COR-L47 (cell line): ENCODE measurements around the gene BTBD9.

Experiments
- DNase-seq: peaks from one replicate; lab custom pipeline; 2025; lab: John Stamatoyannopoulos, UW

The BTBD9 gene

GRCh38 chr6:38481211-38481836, 158.4 kb downstream of the BTBD9 start:
- no peak for DNase-seq

GRCh38 chr6:38480036-38480435, 159.7 kb downstream of the BTBD9 start:
- DNase-seq = no peak

DNA sequence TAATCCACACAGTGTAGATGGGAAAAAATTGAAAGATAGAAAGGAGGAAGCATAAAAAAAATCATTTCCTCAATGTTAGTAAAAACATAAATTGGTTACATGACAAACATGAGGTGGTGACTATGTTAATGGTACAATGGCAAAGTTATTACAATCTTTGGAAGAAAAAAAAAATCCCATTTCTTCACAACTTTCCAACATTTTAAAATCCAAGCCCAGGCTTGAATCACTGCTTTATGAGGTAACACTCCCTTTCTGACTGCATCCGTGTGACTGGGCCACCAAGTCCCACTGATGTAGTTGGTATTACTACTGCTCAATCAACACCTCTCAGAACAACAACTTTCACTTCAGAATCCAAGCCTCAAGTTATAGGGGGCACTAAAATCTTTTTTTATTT, 160.4 kb downstream of the BTBD9 start:
- no peak for DNase-seq

GRCh38 chr6:38477680-38478260, 162.0 kb downstream of the BTBD9 start:
- DNase-seq = no peak

- DNase-seq = no peak
Observed at GRCh38 chr6:38476888-38477287, 162.8 kb downstream of the BTBD9 start.

DNA sequence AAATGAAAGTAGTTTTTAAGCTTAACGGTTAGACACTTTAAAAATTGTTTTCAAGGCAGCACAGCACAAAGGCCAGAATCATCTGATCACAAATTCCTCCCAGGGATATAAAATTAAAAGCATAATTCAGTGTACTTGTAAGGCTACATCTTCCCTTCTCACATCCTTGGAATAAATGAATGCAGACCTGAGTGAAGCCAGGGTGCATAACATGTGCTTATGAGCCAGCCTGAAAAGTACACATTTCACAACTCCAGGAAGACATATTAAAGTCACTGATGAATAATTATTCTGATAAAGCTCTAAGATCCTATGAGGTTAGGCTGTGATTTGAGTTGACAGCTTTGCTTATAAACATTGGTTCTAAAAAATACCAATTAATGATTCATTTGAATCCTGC, 163.6 kb downstream of the BTBD9 start:
- DNase-seq = no peak

DNA sequence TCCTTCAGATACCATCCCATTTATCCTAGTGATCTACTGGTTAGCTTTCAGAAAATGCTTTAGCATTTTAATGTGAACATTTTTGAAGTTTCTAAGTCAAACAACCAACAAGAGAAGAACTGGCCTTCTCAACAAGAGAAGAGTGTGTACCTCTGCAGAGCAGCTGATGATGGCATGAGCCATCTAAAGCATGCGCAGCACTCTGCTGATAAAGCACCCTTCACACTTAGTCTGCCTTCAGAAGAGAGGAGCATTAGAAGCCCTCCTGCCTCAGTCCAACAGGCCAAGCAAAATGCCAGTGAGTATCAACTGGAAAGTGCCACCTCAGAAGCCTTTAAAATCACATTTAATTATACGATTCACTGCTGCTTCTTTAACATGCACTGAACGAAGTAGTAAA, 169.2 kb downstream of the BTBD9 start:
- no peak for DNase-seq

DNA sequence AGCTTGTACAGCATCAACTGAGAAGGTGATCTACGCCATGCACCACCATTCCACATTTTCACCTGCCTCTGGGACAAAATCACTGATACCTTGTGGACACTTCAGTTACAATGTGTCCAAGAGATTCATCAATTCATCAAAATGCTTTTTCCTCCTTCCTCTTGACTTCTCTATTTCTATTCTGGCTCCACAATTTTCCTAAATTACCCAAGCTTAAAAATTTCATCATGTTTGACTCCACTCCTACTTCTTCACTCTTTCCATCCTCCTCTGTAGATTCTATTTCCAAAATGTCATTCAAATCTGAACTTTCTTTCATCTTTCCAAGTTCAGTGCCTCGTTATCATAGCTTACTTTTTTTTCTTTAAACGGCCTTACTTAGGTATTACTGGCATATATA, 172.2 kb downstream of the BTBD9 start:
- no peak for DNase-seq

- DNase-seq = no peak
Observed at GRCh38 chr6:38460186-38460585, 179.5 kb downstream of the BTBD9 start.

GRCh38 chr6:38459291-38459690, 180.4 kb downstream of the BTBD9 start:
- no peak for DNase-seq

DNA sequence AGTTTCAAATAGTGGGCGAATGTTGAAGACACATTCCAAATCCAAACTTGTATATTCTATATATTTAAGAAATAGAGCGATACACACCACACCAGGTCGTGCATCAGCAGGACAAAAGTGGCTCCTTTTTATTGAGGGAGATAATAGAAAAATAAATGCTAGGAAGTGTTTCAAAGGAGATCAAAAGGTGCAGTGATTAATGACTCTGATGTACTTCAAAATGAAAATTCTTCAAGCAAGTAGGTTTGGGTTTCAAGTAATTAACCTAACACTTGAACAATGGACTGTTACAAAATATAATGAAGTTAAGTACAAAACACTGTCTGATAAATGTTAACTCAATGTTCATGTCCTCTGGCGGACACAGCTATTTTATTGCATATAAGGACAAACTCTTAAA, 185.9 kb downstream of the BTBD9 start:
- no peak for DNase-seq

DNA sequence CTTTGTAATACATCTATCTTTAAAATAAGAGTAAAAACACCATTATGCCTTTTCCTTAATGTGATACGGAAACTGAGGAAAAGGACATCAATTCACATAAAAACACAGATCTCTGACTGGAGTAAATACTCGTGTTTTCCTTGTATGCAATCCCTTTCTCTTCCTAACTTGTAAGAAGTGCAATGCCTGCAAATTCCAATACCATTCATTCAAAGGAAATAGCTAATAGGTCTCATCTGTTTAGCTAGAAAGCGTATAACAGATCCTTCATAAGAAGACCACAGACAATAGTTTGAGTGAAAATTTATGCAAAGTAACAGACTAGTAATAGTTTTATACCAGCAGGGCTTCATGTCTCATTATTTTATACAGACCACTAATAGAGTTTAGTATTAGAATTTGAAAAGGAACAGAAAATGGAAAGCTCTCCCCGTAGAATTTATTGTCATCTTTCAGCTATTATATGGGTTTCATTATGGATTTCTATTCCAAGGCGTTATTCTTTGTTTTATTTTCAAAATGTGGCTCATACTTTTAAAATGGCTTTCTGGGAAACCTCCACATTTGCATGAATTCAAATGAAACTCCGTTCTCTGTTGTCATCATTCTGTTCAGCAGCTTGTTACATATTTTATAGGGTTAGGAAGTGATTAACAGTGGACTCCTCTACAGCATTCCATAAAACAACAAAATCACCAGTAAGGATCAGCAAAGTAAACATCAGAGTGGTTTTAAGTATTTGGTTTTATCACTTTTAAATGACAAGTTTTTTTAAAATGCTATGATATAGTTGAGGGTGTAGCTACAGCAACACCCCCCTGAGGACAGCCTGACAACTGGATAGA, 186.7 kb downstream of the BTBD9 start:
- DNase-seq = no peak

DNA sequence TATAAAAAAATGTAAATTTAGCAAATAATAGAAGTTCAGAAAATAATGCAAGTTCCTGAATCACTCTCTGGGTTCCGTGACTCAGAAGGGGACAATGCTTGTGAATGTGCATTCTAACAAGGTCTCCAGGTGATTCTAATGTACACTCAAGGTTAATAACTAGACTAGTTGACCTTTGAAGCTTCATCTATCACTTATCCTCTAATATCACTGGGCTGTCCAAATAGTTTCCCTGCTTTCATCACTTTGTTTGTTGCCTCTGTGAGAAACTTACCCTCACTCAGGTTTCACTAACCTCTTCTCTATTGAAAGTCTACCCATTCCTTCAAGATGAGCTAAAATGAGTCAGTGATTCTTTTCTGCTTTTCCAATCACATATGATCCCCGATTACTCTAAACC, 189.0 kb downstream of the BTBD9 start:
- DNase-seq = no peak

DNA sequence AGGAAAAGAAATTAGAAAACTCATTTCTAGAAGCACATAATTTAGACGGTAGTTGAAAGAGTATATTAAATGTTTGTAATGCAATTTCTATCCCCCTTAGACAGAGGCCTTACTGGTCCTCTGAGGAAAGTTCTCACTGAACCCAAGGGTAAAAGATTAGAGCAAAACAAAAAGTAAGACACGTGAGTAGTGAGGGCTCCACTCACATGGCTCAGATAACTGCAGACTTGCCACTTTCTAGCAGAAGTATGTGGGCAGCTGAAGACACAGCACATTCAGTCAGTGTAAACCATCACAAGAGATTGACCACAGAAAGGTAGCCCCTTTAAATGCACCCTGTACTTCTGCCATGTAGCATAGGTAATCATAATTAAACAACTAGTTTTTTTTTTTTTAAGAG, 193.8 kb downstream of the BTBD9 start:
- DNase-seq = no peak

DNA sequence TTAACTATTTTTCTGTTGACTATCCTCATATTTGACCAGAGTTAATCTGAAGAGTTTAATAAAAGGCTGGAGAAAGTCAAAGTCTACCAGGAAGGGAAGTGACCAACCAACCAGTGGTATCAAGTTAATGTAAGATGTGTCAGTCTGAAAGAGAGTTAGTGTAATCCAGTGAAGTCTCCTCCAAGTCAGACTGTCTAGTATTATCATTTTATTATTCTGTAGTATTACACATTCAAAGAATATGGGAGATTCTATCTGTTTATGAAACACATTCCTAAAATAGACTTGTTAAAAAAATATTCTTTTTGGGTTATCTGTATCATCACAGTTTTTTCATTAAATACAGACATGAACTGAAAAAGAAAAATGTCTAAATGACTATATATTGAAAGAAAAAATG, 194.4 kb downstream of the BTBD9 start:
- DNase-seq = no peak

DNA sequence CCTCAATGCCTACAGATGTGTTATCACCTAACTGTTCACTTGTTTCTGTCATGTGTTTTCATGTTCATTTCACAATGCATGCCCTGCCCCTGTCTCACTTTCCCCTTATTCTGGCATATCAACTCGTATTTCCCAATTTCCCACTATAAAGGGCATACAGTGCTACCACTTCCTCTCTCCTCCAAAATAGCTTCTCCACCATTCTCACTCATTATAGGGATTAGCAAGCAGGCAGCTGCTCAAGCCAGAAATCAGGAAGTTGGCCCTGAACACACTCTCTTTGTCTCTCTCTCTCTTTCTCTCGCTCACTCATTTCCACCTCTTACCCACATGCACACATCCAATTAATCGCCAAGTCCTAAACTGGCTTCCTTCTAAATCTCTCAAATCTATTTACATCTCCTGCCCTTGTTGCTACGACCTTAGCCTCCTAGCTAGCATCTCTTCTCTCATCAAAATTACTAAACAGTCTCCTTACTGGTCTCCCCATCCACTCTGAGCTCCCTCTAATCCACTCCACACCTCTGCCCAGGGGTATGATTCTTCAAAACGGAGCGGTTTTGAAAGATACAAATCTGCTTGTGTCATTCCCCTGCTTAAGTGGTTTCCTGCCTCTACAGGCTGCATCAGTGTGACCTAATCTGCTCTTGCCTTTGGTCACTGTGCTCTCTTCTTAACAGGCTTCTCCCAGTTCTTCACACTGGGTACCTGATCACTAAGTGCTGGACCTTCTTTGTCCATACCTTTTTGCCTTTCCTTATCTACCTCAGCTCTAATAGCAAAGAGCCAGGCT, 196.2 kb downstream of the BTBD9 start:
- no peak for DNase-seq

GRCh38 chr6:38438097-38438496, 201.6 kb downstream of the BTBD9 start:
- DNase-seq = no peak

- DNase-seq = peak; percentile 23
Observed at GRCh38 chr6:38436726-38437465, 202.8 kb downstream of the BTBD9 start.

GRCh38 chr6:38435330-38435729, 204.4 kb downstream of the BTBD9 start:
- DNase-seq = no peak

- DNase-seq = no peak
Observed at GRCh38 chr6:38434051-38434450, 205.7 kb downstream of the BTBD9 start.

DNA sequence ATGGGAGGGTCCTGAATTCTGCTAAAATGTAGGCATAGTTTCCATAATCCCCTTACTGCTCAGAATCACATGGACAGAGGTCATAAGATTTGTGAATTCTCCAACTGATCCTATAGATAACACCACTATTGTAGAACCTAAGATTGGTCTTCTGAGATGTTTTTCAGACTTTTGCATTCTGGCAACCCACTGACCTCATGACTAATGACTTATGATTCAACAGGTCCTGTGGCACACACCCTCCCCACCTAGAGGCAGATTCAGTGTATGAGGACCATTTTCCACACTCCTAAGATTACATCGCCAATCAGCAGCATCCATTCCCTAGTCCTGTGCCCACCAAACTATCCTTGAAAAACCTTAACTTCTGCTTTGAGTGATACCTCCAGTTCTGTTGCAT, 207.2 kb downstream of the BTBD9 start:
- no peak for DNase-seq

- DNase-seq = no peak
Observed at GRCh38 chr6:38432079-38432478, 207.7 kb downstream of the BTBD9 start.
